Nephron progenitor cell (in vitro differentiated cells): Measurements from ENCODE around the gene SDK1.
"Not testable (repeated sequence)": the region's sequence is repeated elsewhere in the genome, so short reads cannot be mapped to it uniquely, and the experiment has no call there.

ENCODE experiments used
- DNase-seq: peaks from one replicate; pipeline ENCODE4 v3.0.0; 2021
- H3K27ac Mint-ChIP-seq: 2 replicates; pipeline ENCODE4 v1.8.0; 2021; ENCODE audit warnings: mild to moderate bottlenecking, moderate library complexity, mixed read lengths
- H3K27me3 Mint-ChIP-seq: 2 replicates; pipeline ENCODE4 v1.8.0; 2021; ENCODE audit warnings: mild to moderate bottlenecking, low read depth, mixed read lengths; ENCODE audit not compliant: poor library complexity
- H3K36me3 Mint-ChIP-seq: 2 replicates; pipeline ENCODE4 v1.8.0; 2021; ENCODE audit warnings: low read depth, mixed read lengths
- H3K4me1 Mint-ChIP-seq: 2 replicates; pipeline ENCODE4 v1.8.0; 2021; ENCODE audit warnings: mixed read lengths
- H3K4me3 Mint-ChIP-seq: 2 replicates; pipeline ENCODE4 v1.8.0; 2021; ENCODE audit warnings: mild to moderate bottlenecking, moderate library complexity, mixed read lengths
- H3K9me3 Mint-ChIP-seq: 2 replicates; pipeline ENCODE4 v1.8.0; 2021; ENCODE audit warnings: mild to moderate bottlenecking, moderate library complexity, mixed read lengths
- CTCF ChIP-seq: fragments of 200-600 bp; sonication (generic); IDR thresholded peaks from 2 replicates; pipeline ENCODE4 v1.5.0; 2021; ENCODE audit warnings: antibody characterized with exemption

Gene SDK1

GRCh38 chr7:3927446-3928110 lies 626.5 kb downstream of the SDK1 start:
- no peak for DNase-seq
- peaks cover 44% of the 10 kb centered on the region for H3K4me1 Mint-ChIP-seq
- no peak for TF ChIP-seq CTCF
- peaks cover 4% of the 10 kb centered on the region for H3K36me3 Mint-ChIP-seq
- peaks cover 1% of the 10 kb centered on the region for H3K27me3 Mint-ChIP-seq
- H3K4me3 Mint-ChIP-seq, result no peak overlapping the region
- H3K27ac Mint-ChIP-seq, result no peak overlapping the region
- peaks cover 4% of the 10 kb centered on the region for H3K9me3 Mint-ChIP-seq

- H3K9me3 Mint-ChIP-seq, result peaks cover 4% of the 10 kb centered on the region
- peaks cover 36% of the 10 kb centered on the region for H3K4me1 Mint-ChIP-seq
- TF ChIP-seq CTCF, result no peak
- no peak overlapping the region for H3K4me3 Mint-ChIP-seq
- peaks cover 4% of the 10 kb centered on the region for H3K36me3 Mint-ChIP-seq
- DNase-seq, result no peak
- H3K27ac Mint-ChIP-seq, result no peak overlapping the region
- H3K27me3 Mint-ChIP-seq, result no peaks in the 10 kb centered on the region
These were observed 627.9 kb downstream of the SDK1 start for GRCh38 chr7:3928727-3929515.

GRCh38 chr7:3931843-3932242 lies 630.8 kb downstream of the SDK1 start:
- H3K27ac Mint-ChIP-seq, result no peak overlapping the region
- peaks cover 21% of the 10 kb centered on the region for H3K4me1 Mint-ChIP-seq
- H3K27me3 Mint-ChIP-seq, result no peaks in the 10 kb centered on the region
- H3K9me3 Mint-ChIP-seq, result peaks cover 25% of the 10 kb centered on the region
- TF ChIP-seq CTCF, result no peak
- H3K36me3 Mint-ChIP-seq, result peaks cover 22% of the 10 kb centered on the region
- H3K4me3 Mint-ChIP-seq, result no peak overlapping the region
- DNase-seq, result no peak

DNA sequence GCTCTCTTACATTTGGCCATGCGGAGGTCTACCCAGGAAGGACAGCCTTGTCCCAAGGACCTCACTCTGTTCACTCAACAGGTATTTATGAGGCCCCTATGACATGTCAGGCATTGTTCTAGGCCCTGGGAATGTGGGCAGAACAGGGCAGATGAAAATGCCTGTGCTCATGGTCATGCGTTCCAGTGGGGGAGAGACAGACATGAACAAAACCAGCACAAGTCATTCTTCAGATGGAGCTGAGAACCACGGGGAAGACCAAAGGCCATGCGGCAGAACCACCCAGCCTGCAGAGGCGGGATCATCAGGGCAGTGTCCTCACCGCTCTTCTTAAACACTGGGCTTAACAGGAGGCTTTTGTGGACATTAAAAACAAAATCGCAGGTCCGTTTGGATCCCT lies 636.1 kb downstream of the SDK1 start:
- Mint-ChIP-seq H3K27ac (no peak overlapping the region), H3K4me3 (no peak overlapping the region), H3K4me1 (no peaks in the 10 kb centered on the region), H3K27me3 (no peaks in the 10 kb centered on the region), H3K36me3 (peaks cover 28% of the 10 kb centered on the region), H3K9me3 (peaks cover 36% of the 10 kb centered on the region)
- no peak for DNase-seq
- no peak for TF ChIP-seq CTCF

DNA sequence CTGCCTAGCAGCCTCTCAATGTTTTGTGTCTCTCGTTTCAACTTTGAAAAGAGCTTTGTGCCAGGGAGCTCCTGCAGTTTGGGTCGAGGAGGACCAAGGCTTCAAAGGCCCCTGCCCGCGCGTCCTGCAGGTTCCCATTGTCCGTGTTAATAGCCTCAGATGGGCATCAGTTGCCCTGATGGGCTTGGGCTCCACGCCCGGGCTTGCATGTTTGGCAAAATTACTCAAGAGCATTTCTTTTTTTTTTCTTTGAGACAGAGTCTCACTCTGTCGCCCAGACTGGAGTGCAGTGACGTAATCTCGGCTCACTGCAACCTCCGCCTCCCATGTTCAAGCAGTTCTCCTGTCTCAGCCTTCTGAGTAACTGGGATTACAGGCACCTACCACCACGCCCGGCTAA lies 636.6 kb downstream of the SDK1 start:
- no peak for DNase-seq
- no peak for TF ChIP-seq CTCF
- H3K36me3 Mint-ChIP-seq, result peaks cover 28% of the 10 kb centered on the region
- H3K9me3 Mint-ChIP-seq, result peaks cover 36% of the 10 kb centered on the region
- no peak overlapping the region for H3K4me3 Mint-ChIP-seq
- H3K27ac Mint-ChIP-seq, result no peak overlapping the region
- H3K27me3 Mint-ChIP-seq, result no peaks in the 10 kb centered on the region
- no peaks in the 10 kb centered on the region for H3K4me1 Mint-ChIP-seq

GRCh38 chr7:3941706-3942105 lies 640.7 kb downstream of the SDK1 start:
- H3K27me3 Mint-ChIP-seq, H3K4me3 Mint-ChIP-seq, H3K27ac Mint-ChIP-seq, H3K4me1 Mint-ChIP-seq, DNase-seq: not testable (repeated sequence)
- H3K36me3 Mint-ChIP-seq, result peaks cover 21% of the 10 kb centered on the region
- H3K9me3 Mint-ChIP-seq, result peaks cover 41% of the 10 kb centered on the region
